ENCODE results near the gene NKD1. TPM values are rescaled to one million over a fixed set of nuclear protein-coding genes. Genes with fewer than 3 reads are reported as not detected.

Gene NKD1
- total RNA-seq, 1 donor from 2014 or later: 31.3 TPM

- Mint-ChIP-seq H3K27me3 (ENCODE audit: unreplicated experiment) (no peaks in the 10 kb centered on the region), H3K36me3 (ENCODE audit: unreplicated experiment) (peaks cover 36% of the 10 kb centered on the region), H3K4me1 (ENCODE audit: low read depth, unreplicated experiment) (no peaks in the 10 kb centered on the region), H3K27ac (ENCODE audit: unreplicated experiment) (no peak overlapping the region), H3K4me3 (ENCODE audit: unreplicated experiment) (no peak overlapping the region), H3K9me3 (ENCODE audit: unreplicated experiment) (peaks cover 15% of the 10 kb centered on the region)
- no peak for DNase-seq
- no peak for TF ChIP-seq CTCF (IDR thresholded peaks at IDR 0.05; ENCODE audit: partially characterized antibody, unreplicated experiment)
Measured at GRCh38 chr16:50515218-50515617, 33.0 kb upstream of the NKD1 start.

- Mint-ChIP-seq H3K4me3 (ENCODE audit: unreplicated experiment) (no peak overlapping the region), H3K27me3 (ENCODE audit: unreplicated experiment) (peaks cover 2% of the 10 kb centered on the region), H3K27ac (ENCODE audit: unreplicated experiment) (no peak overlapping the region), H3K4me1 (ENCODE audit: low read depth, unreplicated experiment) (no peaks in the 10 kb centered on the region), H3K36me3 (ENCODE audit: unreplicated experiment) (peaks cover 30% of the 10 kb centered on the region), H3K9me3 (ENCODE audit: unreplicated experiment) (peaks cover 18% of the 10 kb centered on the region)
- DNase-seq: no peak
- TF ChIP-seq CTCF (IDR thresholded peaks at IDR 0.05; ENCODE audit: partially characterized antibody, unreplicated experiment): no peak
Measured at GRCh38 chr16:50516401-50516800, 31.8 kb upstream of the NKD1 start.

- Mint-ChIP-seq H3K9me3 (ENCODE audit: unreplicated experiment) (peaks cover 17% of the 10 kb centered on the region), H3K36me3 (ENCODE audit: unreplicated experiment) (peaks cover 25% of the 10 kb centered on the region), H3K4me1 (ENCODE audit: low read depth, unreplicated experiment) (no peaks in the 10 kb centered on the region), H3K4me3 (ENCODE audit: unreplicated experiment) (no peak overlapping the region), H3K27me3 (ENCODE audit: unreplicated experiment) (peaks cover 2% of the 10 kb centered on the region), H3K27ac (ENCODE audit: unreplicated experiment) (no peak overlapping the region)
- no peak for DNase-seq
- no peak for TF ChIP-seq CTCF (IDR thresholded peaks at IDR 0.05; ENCODE audit: partially characterized antibody, unreplicated experiment)
Measured at GRCh38 chr16:50516890-50517289, 31.3 kb upstream of the NKD1 start.

- Mint-ChIP-seq H3K27me3 (ENCODE audit: unreplicated experiment) (peaks cover 2% of the 10 kb centered on the region), H3K4me1 (ENCODE audit: low read depth, unreplicated experiment) (no peaks in the 10 kb centered on the region)
Measured at GRCh38 chr16:50517450-50518252, 30.5 kb upstream of the NKD1 start.

More at GRCh38 chr16:50517450-50518252, 30.5 kb upstream of the NKD1 start:
- DNase-seq: no peak
- Mint-ChIP-seq H3K4me3 (ENCODE audit: unreplicated experiment) (no peak overlapping the region), H3K36me3 (ENCODE audit: unreplicated experiment) (peaks cover 18% of the 10 kb centered on the region), H3K9me3 (ENCODE audit: unreplicated experiment) (peaks cover 17% of the 10 kb centered on the region), H3K27ac (ENCODE audit: unreplicated experiment) (no peak overlapping the region)
- no peak for TF ChIP-seq CTCF (IDR thresholded peaks at IDR 0.05; ENCODE audit: partially characterized antibody, unreplicated experiment)
